Measurements from ENCODE around the gene MORC2.

Gene MORC2

DNA sequence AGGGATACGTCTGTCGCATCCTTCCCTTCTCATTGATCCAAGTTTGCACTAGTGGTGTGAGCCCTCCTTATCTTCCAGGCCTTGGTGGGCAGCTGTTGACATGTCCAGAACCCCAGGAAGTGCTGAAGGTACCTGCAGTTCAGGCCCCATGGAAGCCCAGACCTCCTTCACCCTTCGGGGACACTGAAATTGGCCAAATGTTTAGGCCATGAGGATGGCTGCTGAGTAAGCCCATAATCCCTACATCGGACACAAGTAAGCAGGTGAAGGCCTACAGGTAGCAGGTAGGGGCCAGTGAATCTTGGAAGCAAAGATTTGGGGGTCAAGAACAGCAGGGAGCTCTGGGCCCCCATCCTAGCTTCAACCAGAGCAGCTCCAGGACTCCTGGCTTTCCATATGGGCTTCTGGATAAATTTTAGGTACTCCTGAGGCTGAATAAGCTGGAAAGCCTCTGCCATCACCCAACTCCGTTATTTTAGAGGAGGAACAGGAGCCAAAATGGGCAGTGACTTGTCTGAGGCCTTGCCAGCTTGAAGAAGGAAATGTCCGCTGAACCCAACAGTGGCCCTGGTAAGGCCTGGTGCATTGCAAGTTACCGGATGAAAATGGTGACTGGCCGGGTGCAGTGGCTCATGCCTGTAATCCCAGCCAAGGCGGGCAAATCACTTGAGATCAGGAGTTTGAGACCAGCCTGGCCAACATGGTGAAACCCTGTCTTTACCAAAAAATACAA, 45.2 kb downstream of the MORC2 start:
- TF ChIP-seq, protein P1, sequence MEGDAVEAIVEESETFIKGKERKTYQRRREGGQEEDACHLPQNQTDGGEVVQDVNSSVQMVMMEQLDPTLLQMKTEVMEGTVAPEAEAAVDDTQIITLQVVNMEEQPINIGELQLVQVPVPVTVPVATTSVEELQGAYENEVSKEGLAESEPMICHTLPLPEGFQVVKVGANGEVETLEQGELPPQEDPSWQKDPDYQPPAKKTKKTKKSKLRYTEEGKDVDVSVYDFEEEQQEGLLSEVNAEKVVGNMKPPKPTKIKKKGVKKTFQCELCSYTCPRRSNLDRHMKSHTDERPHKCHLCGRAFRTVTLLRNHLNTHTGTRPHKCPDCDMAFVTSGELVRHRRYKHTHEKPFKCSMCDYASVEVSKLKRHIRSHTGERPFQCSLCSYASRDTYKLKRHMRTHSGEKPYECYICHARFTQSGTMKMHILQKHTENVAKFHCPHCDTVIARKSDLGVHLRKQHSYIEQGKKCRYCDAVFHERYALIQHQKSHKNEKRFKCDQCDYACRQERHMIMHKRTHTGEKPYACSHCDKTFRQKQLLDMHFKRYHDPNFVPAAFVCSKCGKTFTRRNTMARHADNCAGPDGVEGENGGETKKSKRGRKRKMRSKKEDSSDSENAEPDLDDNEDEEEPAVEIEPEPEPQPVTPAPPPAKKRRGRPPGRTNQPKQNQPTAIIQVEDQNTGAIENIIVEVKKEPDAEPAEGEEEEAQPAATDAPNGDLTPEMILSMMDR (IDR thresholded peaks at IDR 0.05; ENCODE audit: control insufficient read depth, extremely low read depth, insufficient read depth): no peak
- H3K4me3 ChIP-seq (ENCODE audit: low read depth, low read length): no peak overlapping the region
- DNase-seq (ENCODE audit: low read depth): no peak

DNA sequence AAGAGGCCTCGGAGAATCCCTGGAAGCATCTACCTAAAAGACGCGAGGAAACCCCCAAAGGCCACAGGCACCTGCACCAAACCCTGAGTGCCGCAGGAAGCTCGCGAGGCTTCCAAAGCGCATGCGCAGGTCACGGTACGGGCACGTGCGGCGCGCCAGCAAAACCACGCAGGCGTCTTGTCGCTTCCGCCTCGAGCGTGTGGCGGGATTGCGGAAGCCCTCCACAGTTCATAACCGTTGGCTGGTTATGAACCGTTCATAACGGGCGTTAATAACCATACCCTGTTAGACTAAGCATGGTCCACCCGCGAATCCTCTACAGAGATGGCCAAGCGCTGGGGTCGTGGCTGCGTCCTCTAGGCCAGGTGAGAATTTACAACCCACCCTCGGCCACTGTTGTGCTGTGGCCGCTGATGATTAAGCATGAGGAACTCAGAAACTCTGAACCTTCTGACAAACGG, 46.4 kb downstream of the MORC2 start:
- TF ChIP-seq, protein P1 (IDR thresholded peaks at IDR 0.05; ENCODE audit: control insufficient read depth, extremely low read depth, insufficient read depth): no peak
- DNase-seq (ENCODE audit: low read depth): no peak
- peak overlapping the region; percentile 2 for H3K4me3 ChIP-seq (ENCODE audit: low read depth, low read length)

DNA sequence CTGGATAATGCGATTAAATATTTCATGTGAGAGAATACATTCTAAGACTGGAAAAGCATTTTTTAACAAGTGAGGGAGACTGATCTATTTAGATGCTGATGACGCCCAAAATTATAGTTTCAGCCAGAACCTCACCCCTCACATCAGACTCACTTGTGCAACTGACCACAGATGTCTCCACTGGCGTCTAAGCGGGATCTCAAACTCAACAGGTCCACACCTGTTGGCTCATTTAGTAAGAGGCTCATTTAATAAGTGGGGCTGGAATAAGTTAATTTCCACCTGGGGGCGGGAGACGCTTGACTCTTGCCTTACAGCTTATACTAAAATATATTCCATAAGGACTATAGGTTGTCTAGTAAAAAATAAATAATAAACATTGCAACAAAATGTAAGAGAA, 47.5 kb downstream of the MORC2 start:
- TF ChIP-seq, protein P1 (IDR thresholded peaks at IDR 0.05; ENCODE audit: control insufficient read depth, extremely low read depth, insufficient read depth): no peak
- no peak for DNase-seq (ENCODE audit: low read depth)
- H3K4me3 ChIP-seq (ENCODE audit: low read depth, low read length): no peak overlapping the region

DNA sequence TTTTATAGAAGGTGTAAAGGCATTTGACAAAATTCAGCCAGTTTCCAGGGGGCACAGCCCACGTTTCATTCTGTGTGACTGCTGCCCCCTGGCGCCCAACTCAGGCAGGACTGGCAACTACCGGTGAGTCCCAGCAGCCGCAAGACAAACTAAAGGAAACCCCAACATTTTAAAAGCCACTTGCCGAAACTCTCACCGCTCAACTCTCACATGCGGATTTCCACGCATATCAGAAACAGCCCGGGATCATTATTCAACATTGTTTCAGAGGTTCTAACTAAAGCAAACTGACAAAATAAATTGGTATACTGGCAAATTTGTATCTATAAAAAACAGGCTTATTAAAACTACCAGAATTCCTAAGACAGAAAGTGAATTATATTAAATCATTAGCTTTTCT, 48.2 kb downstream of the MORC2 start:
- H3K4me3 ChIP-seq (ENCODE audit: low read depth, low read length): no peak overlapping the region
- TF ChIP-seq, protein P1 (IDR thresholded peaks at IDR 0.05; ENCODE audit: control insufficient read depth, extremely low read depth, insufficient read depth): peak; percentile 83
- DNase-seq (ENCODE audit: low read depth): peak; percentile 1

DNA sequence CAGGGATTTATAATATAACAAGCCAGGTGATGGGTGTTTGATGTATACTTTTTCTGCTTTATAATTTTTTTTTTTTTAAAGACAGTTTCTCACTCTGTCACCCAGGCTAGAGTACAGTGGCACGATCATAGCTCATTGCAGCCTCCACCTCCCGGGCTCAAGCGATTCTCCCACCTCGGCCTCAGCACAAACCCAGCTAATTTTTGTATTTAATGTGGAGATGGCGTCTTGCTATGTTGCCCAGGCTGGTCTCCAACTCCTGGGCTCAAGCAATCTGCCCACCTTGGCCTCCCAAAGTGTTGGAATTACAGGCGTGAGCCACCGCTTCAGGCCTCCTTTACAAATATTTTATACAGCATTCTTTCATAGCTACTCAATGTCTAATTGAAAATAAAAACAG, 48.6 kb downstream of the MORC2 start:
- no peak overlapping the region for H3K4me3 ChIP-seq (ENCODE audit: low read depth, low read length)
- DNase-seq (ENCODE audit: low read depth): no peak
- TF ChIP-seq, protein P1 (IDR thresholded peaks at IDR 0.05; ENCODE audit: control insufficient read depth, extremely low read depth, insufficient read depth): no peak

DNA sequence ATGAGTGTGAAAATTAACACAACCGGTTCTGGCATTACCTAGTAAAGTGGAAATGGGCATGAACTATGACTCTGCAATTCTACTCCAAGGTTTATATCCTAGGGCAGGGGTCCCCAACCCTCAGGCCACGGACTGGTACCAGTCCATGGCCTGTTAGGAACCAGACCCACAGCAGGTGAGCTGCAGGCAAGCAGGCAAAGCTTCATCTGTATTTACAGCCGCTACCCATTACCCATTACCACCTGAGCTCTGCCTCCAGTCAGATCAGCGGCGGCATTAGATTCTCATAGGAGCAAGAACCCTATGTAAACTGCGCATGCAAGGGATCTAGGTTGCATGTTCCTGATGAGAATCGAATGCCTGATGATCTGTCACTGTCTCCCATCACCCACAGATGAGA, 49.8 kb downstream of the MORC2 start:
- TF ChIP-seq, protein P1 (IDR thresholded peaks at IDR 0.05; ENCODE audit: control insufficient read depth, extremely low read depth, insufficient read depth): no peak
- DNase-seq (ENCODE audit: low read depth): no peak
- no peak overlapping the region for H3K4me3 ChIP-seq (ENCODE audit: low read depth, low read length)

DNA sequence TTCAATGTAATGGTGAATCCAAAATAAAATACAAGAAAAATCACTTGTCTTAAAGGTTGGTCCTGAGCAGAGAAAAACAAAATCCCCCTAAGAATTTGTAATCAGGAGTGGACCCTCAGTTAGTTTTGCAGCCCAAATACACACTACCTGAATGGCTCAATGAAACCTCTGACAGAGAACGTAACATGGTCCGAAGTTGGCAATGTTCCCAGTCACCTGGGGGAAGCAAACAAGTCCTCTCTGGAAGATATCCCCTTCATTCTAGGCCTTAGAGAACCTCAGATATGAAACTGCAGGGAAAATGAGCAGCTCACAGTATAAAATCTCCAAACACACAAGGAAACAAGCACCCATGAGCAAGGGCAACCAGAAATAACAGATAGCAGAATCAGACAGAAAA, 58.2 kb downstream of the MORC2 start:
- DNase-seq (ENCODE audit: low read depth): no peak
- TF ChIP-seq, protein P1 (IDR thresholded peaks at IDR 0.05; ENCODE audit: control insufficient read depth, extremely low read depth, insufficient read depth): no peak
- no peak overlapping the region for H3K4me3 ChIP-seq (ENCODE audit: low read depth, low read length)
